HEK293T (cell line): ENCODE results near the gene BIRC5.

Experiments used
- CTCF ChIA-PET: fragments of 350-600 bp; formaldehyde crosslinking; extraction: SDS; loops from one replicate; lab custom pipeline; 2021; ENCODE audit warnings: antibody characterized with exemption, inconsistent platforms; lab: Yijun Ruan, JAX
- POLR2A ChIA-PET: fragments of 350-600 bp; formaldehyde crosslinking; extraction: SDS; loops from one replicate; lab custom pipeline; 2020; ENCODE audit warnings: antibody characterized with exemption, inconsistent platforms; lab: Yijun Ruan, JAX
- DNase-seq: peaks from one replicate; pipeline ENCODE4 v3.0.0; 2012; ENCODE audit warnings: mixed read lengths; ENCODE audit errors: extremely low spot score
- ARNT ChIP-seq: fragments of 450-650 bp; IDR thresholded peaks from 2 replicates; pipeline ENCODE4 v1.6.1; 2017; ENCODE audit warnings: mild to moderate bottlenecking
- BHLHE40 ChIP-seq: fragments of 450-650 bp; IDR thresholded peaks from 2 replicates; pipeline ENCODE4 v1.6.1; 2016; ENCODE audit warnings: mild to moderate bottlenecking, moderate library complexity, borderline replicate concordance
- CTBP1 ChIP-seq: fragments of 450-650 bp; IDR thresholded peaks from 2 replicates; pipeline ENCODE4 v1.6.1; 2016; ENCODE audit warnings: borderline replicate concordance
- ELF4 ChIP-seq: fragments of 450-650 bp; IDR thresholded peaks from 2 replicates; pipeline ENCODE4 v1.6.1; 2017; ENCODE audit warnings: antibody characterized with exemption
- FOXA1 ChIP-seq: fragments of 450-650 bp; IDR thresholded peaks from 2 replicates; pipeline ENCODE4 v1.6.1; 2016; ENCODE audit warnings: mild to moderate bottlenecking
- FOXK2 ChIP-seq: fragments of 450-650 bp; IDR thresholded peaks from 2 replicates; pipeline ENCODE4 v1.6.1; 2016; ENCODE audit warnings: mild to moderate bottlenecking
- FOXM1 ChIP-seq: fragments of 450-650 bp; IDR thresholded peaks from 2 replicates; pipeline ENCODE4 v1.6.1; 2017; ENCODE audit warnings: mild to moderate bottlenecking, borderline replicate concordance
- HDGF ChIP-seq: fragments of 450-650 bp; IDR thresholded peaks from 2 replicates; pipeline ENCODE4 v1.6.1; 2017; ENCODE audit warnings: antibody characterized with exemption, borderline replicate concordance
- L3MBTL2 ChIP-seq: fragments of 450-650 bp; conservative IDR thresholded peaks from 2 replicates; pipeline ENCODE4 v1.6.1; 2016; ENCODE audit warnings: mild to moderate bottlenecking
- LEF1 ChIP-seq: fragments of 450-650 bp; IDR thresholded peaks from 2 replicates; pipeline ENCODE4 v1.6.1; 2017; ENCODE audit warnings: mild to moderate bottlenecking, borderline replicate concordance
- NFRKB ChIP-seq: fragments of 450-650 bp; IDR thresholded peaks from 2 replicates; pipeline ENCODE4 v1.6.1; 2016; ENCODE audit warnings: mild to moderate bottlenecking, moderate library complexity
- PKNOX1 ChIP-seq: fragments of 450-650 bp; IDR thresholded peaks from 2 replicates; pipeline ENCODE4 v1.6.1; 2016
- SP1 ChIP-seq: fragments of 450-650 bp; IDR thresholded peaks from 2 replicates; pipeline ENCODE4 v1.6.1; 2017
- SUZ12 ChIP-seq: fragments of 450-650 bp; IDR thresholded peaks from 2 replicates; pipeline ENCODE4 v1.6.1; 2016; ENCODE audit warnings: mild to moderate bottlenecking
- TARDBP ChIP-seq: fragments of 450-650 bp; IDR thresholded peaks from 2 replicates; pipeline ENCODE4 v1.6.1; 2016
- ZNF384 ChIP-seq: fragments of 450-650 bp; IDR thresholded peaks from 2 replicates; pipeline ENCODE4 v1.6.1; 2016

BIRC5 gene

GRCh38 chr17:78225088-78225865, 11.2 kb downstream of the BIRC5 start:
- CTCF ChIA-PET: interaction anchor here (2.3 kb wide), 1 partner anchor 26 kb away, joined by 5 read pairs; no protein-coding TSS in a partner anchor
- TF ChIP-seq TARDBP: no peak
- no peak for TF ChIP-seq ELF4
- TF ChIP-seq ARNT: no peak
- no peak for TF ChIP-seq LEF1
- no peak for TF ChIP-seq SP1
- TF ChIP-seq CTBP1: no peak
- TF ChIP-seq ZNF384: no peak
- TF ChIP-seq L3MBTL2: no peak
- TF ChIP-seq FOXM1: no peak
- no peak for TF ChIP-seq FOXA1
- TF ChIP-seq FOXK2: no peak
- no peak for TF ChIP-seq HDGF
- no peak for TF ChIP-seq BHLHE40
- TF ChIP-seq NFRKB: no peak
- POLR2A ChIA-PET: interaction anchor here (1.1 to 3.0 kb wide), 4 partner anchors 11 to 56 kb away, joined by 5 to 15 read pairs (median 12); partner anchors contain the start of genes AFMID, BIRC5 and TK1

GRCh38 chr17:78226055-78226758, 12.2 kb downstream of the BIRC5 start:
- POLR2A ChIA-PET: interaction anchor here (1.4 to 3.0 kb wide), 4 partner anchors 11 to 39 kb away, joined by 5 to 15 read pairs (median 12); partner anchors contain the start of genes AFMID, BIRC5 and TK1
- no peak for DNase-seq
- CTCF ChIA-PET: interaction anchor here (2.3 kb wide), 1 partner anchor 25 kb away, joined by 5 read pairs; no protein-coding TSS in a partner anchor
- TF ChIP-seq FOXM1 (no peak), FOXK2 (no peak), ELF4 (no peak), FOXA1 (no peak), TARDBP (no peak), PKNOX1 (no peak), CTBP1 (no peak)

More at GRCh38 chr17:78225088-78225865, 11.2 kb downstream of the BIRC5 start:
- no peak for DNase-seq

- CTCF ChIA-PET: interaction anchor here (2.3 kb wide), 1 partner anchor 24 kb away, joined by 5 read pairs; no protein-coding TSS in a partner anchor
- no peak for TF ChIP-seq ELF4
- TF ChIP-seq TARDBP: no peak
- no peak for TF ChIP-seq FOXK2
- TF ChIP-seq BHLHE40: no peak
- TF ChIP-seq PKNOX1: no peak
- no peak for TF ChIP-seq HDGF
Measured at GRCh38 chr17:78226759-78227454, 12.9 kb downstream of the BIRC5 start.

GRCh38 chr17:78227455-78227916, 13.4 kb downstream of the BIRC5 start:
- ChIA-PET POLR2A (interaction anchor here (1.1 to 3.0 kb wide), 2 partner anchors 27 to 40 kb away, joined by 3 to 15 read pairs; partner anchors contain the start of genes AFMID and TK1), CTCF (no interaction called here)
- TF ChIP-seq CTBP1 (no peak), FOXA1 (no peak), SUZ12 (no peak)
- DNase-seq: no peak

More at GRCh38 chr17:78226759-78227454, 12.9 kb downstream of the BIRC5 start:
- POLR2A ChIA-PET: interaction anchor here (1.4 to 3.0 kb wide), 4 partner anchors 10 to 40 kb away, joined by 5 to 15 read pairs (median 12); partner anchors contain the start of genes AFMID, BIRC5 and TK1
- no peak for DNase-seq

- TF ChIP-seq NFRKB (no peak), FOXA1 (no peak), ARNT (no peak), SP1 (no peak), PKNOX1 (no peak)
- no peak for DNase-seq
- POLR2A ChIA-PET: interaction anchor here (1.1 to 3.0 kb wide), 2 partner anchors 27 to 41 kb away, joined by 3 to 15 read pairs; partner anchors contain the start of genes AFMID and TK1
- CTCF ChIA-PET: no interaction called here
Measured at GRCh38 chr17:78228176-78228575, 14.1 kb downstream of the BIRC5 start.
